Sigmoid colon (tissue), 7 donors: ENCODE results near the gene RNU1-4. TPM values are rescaled to one million over a fixed set of nuclear protein-coding genes. Genes with fewer than 3 reads are reported as not detected.
"Not testable (repeated sequence)": the region's sequence is repeated elsewhere in the genome, so short reads cannot be mapped to it uniquely, and the experiment has no call there.

Experiments used
- DNase-seq: peaks from one replicate; pipeline ENCODE4 v3.0.0-alpha.2; 2019
- H3K27ac ChIP-seq, 4 donors: fragments of 200-600 bp; sonication (generic); one replicate each; pipeline ENCODE4 v1.5.1; 2016 to 2019; ENCODE audit warnings: mild to moderate bottlenecking in 1 of 4
- H3K27me3 ChIP-seq, 3 donors: fragments of 200-600 bp; sonication (generic); one replicate each; pipeline ENCODE4 v1.5.1; 2019; ENCODE audit warnings: mild to moderate bottlenecking in 1 of 3
- H3K36me3 ChIP-seq, 4 donors: fragments of 200-600 bp; sonication (generic); one replicate each; pipeline ENCODE4 v1.5.1; 2016 to 2019
- H3K4me1 ChIP-seq, 4 donors: fragments of 200-600 bp; sonication (generic); one replicate each; pipeline ENCODE4 v1.5.1; 2017 to 2019
- H3K4me3 ChIP-seq, 4 donors: fragments of 200-600 bp; sonication (generic); one replicate each; pipeline ENCODE4 v1.5.1; 2017 to 2019; ENCODE audit warnings: mild to moderate bottlenecking in 2 of 4, moderate library complexity in 1 of 4
- H3K9me3 ChIP-seq, 4 donors: fragments of 200-600 bp in 3 of 4; sonication (generic) in 3 of 4; one replicate each; pipeline versions ENCODE4 v1.5.1 to v1.6.1; 2013 to 2019
- CTCF ChIP-seq, 4 experiments: fragments of 450-650 bp in 3 of 4; fragments of 200-600 bp in 1 of 4; IDR thresholded peaks; one replicate each; pipeline ENCODE4 v1.5.1; 2016 to 2019; ENCODE audit warnings: antibody characterized with exemption in 4 of 4, mild to moderate bottlenecking in 3 of 4, moderate library complexity in 2 of 4
- EP300 ChIP-seq, 4 donors: sonication (generic); formaldehyde crosslinking; IDR thresholded peaks; one replicate each; pipeline ENCODE4 v1.6.1; 2017; ENCODE audit warnings: antibody characterized with exemption in 4 of 4
- POLR2A ChIP-seq, 2 donors: fragments of 450-650 bp; IDR thresholded peaks; one replicate each; pipeline ENCODE4 v1.6.1; 2016; ENCODE audit warnings: antibody characterized with exemption in 2 of 2, mild to moderate bottlenecking in 2 of 2, moderate library complexity in 2 of 2
- POLR2AphosphoS5 ChIP-seq, 4 donors: sonication (generic); formaldehyde crosslinking; IDR thresholded peaks; one replicate each; pipeline ENCODE4 v1.6.1; 2017; ENCODE audit warnings: antibody characterized with exemption in 4 of 4
- WGBS, 2 donors: extraction: QIAGEN DNeasy Blood & Tissue Kit; methylation state at CpG; one replicate each; pipeline ENCODE4 v1.1.7; 2013; 5-methylcytosine and 5-hydroxymethylcytosine counted together
- intact Hi-C: fragments of 100-400 bp; cut with DNase I; formaldehyde crosslinking; loops from one replicate; pipeline ENCODE4 v1.15.1; 2023
- polyA plus RNA-seq, 3 donors: library from polyadenylated mRNA; stranded (reverse); fragments of 200-250 nt; gene quantifications; one replicate each; pipeline ENCODE4 v1.2.3, GENCODE V29; 2013
- total RNA-seq, 4 donors: library from RNA; depleted of rRNA; stranded (reverse); fragments of >200 nt; gene quantifications; one replicate each; pipeline ENCODE4 v1.1.0, GENCODE V29; 2016
- donor health status: healthy with polysubstance abuse.
- donor health status: Bipolar disorder and iron deficiency.
- donor health status: healthy.

RNU1-4 gene
- total and polyA plus RNA-seq, 7 donors: under 0.01 TPM; not detected in 3

GRCh38 chr1:16720351-16721223 lies 19.7 kb upstream of the RNU1-4 start:
- intact Hi-C loops: no loop called here
- H3K4me1 ChIP-seq: peaks cover 0 to 12% (median 10%) of the 10 kb centered on the region in 4 donors
- H3K27ac ChIP-seq: no peak overlapping the region
- no peaks in the 10 kb centered on the region for H3K36me3 ChIP-seq
- WGBS, 2 donors: 79 to 86% methylated on average over 13 of the region's 13 CpGs
- H3K9me3 ChIP-seq: no peaks in the 10 kb centered on the region
- no peak overlapping the region for H3K4me3 ChIP-seq
- H3K27me3 ChIP-seq: peaks cover 0 to 15% (median 13%) of the 10 kb centered on the region in 3 donors
- DNase-seq: peak; percentile 65
- TF ChIP-seq CTCF (IDR thresholded peaks at IDR 0.05): no peak
- TF ChIP-seq POLR2A (IDR thresholded peaks at IDR 0.05): no peak
- TF ChIP-seq EP300 (IDR thresholded peaks at IDR 0.05): no peak
- TF ChIP-seq POLR2AphosphoS5 (IDR thresholded peaks at IDR 0.05): no peak

GRCh38 chr1:16721871-16722641 lies 18.3 kb upstream of the RNU1-4 start:
- no peak overlapping the region for H3K27ac ChIP-seq
- no peaks in the 10 kb centered on the region for H3K9me3 ChIP-seq
- H3K27me3 ChIP-seq: peaks cover 0 to 11% (median 11%) of the 10 kb centered on the region in 3 donors
- 82 to 83% methylated on average over 11 of the region's 11 CpGs for WGBS, 2 donors
- no peaks in the 10 kb centered on the region for H3K36me3 ChIP-seq
- no peak overlapping the region for H3K4me3 ChIP-seq
- intact Hi-C loops: no loop called here
- H3K4me1 ChIP-seq: peaks cover 0 to 16% (median 14%) of the 10 kb centered on the region in 4 donors
- TF ChIP-seq POLR2AphosphoS5 (IDR thresholded peaks at IDR 0.05): no peak
- TF ChIP-seq EP300 (IDR thresholded peaks at IDR 0.05): no peak
- TF ChIP-seq CTCF (IDR thresholded peaks at IDR 0.05): no peak
- TF ChIP-seq POLR2A (IDR thresholded peaks at IDR 0.05): no peak
- no peak for DNase-seq

- peak; percentile 79 for DNase-seq
- Histone ChIP-seq H3K9me3 (no peaks in the 10 kb centered on the region), H3K4me3 (no peak overlapping the region), H3K27me3 (no peaks in the 10 kb centered on the region), H3K36me3 (no peaks in the 10 kb centered on the region), H3K4me1 (peaks cover 0 to 18% (median 15%) of the 10 kb centered on the region in 4 donors), H3K27ac (peak overlapping the region in 3 of 4 donors; percentile 30 to 62 (median 55))
- intact Hi-C loops: no loop called here
- TF ChIP-seq EP300 (IDR thresholded peaks at IDR 0.05): no peak
- TF ChIP-seq CTCF (IDR thresholded peaks at IDR 0.05): no peak
- no peak for TF ChIP-seq POLR2AphosphoS5 (IDR thresholded peaks at IDR 0.05)
- no peak for TF ChIP-seq POLR2A (IDR thresholded peaks at IDR 0.05)
- 75 to 91% methylated on average over 45 of the region's 45 CpGs for WGBS, 2 donors
Observed at GRCh38 chr1:16724718-16725438, 15.4 kb upstream of the RNU1-4 start.

GRCh38 chr1:16725439-16726245 lies 14.7 kb upstream of the RNU1-4 start:
- H3K27ac ChIP-seq: peak overlapping the region in 3 of 4 donors; percentile 30 to 62 (median 55)
- WGBS, 2 donors: 86% methylated on average over 10 of the region's 10 CpGs
- DNase-seq: peak; percentile 61

More at GRCh38 chr1:16725439-16726245, 14.7 kb upstream of the RNU1-4 start:
- peaks cover 0 to 18% (median 15%) of the 10 kb centered on the region in 4 donors for H3K4me1 ChIP-seq
- H3K36me3 ChIP-seq, H3K4me3 ChIP-seq, intact Hi-C loops, H3K9me3 ChIP-seq, H3K27me3 ChIP-seq: not testable (repeated sequence)
- TF ChIP-seq POLR2AphosphoS5 (IDR thresholded peaks at IDR 0.05): peak; percentile 42 to 87 (median 82)
- TF ChIP-seq CTCF (IDR thresholded peaks at IDR 0.05): peak in 1 of 4 experiments; percentile 6
- TF ChIP-seq EP300 (IDR thresholded peaks at IDR 0.05): peak in 2 of 4 donors; percentile 36
